Rectal smooth muscle tissue (tissue), 1 donor: Measurements from ENCODE around the gene SYNJ1.
"Not testable (repeated sequence)": the region's sequence is repeated elsewhere in the genome, so short reads cannot be mapped to it uniquely, and the experiment has no call there.

Experiments used
- H3K27ac ChIP-seq: one replicate; pipeline ENCODE4 v1.7.0; 2013; ENCODE audit warnings: low read depth, low read length, inconsistent platforms
- H3K27me3 ChIP-seq: one replicate; pipeline ENCODE4 v1.7.0; 2013; ENCODE audit warnings: low read length; ENCODE audit not compliant: control insufficient read depth, insufficient read depth
- H3K36me3 ChIP-seq: one replicate; pipeline ENCODE4 v1.7.0; 2013; ENCODE audit warnings: low read length; ENCODE audit not compliant: control insufficient read depth, insufficient read depth
- H3K4me1 ChIP-seq: one replicate; pipeline ENCODE4 v1.7.0; 2013; ENCODE audit warnings: low read length; ENCODE audit not compliant: control insufficient read depth, insufficient read depth
- H3K4me3 ChIP-seq: one replicate; pipeline ENCODE4 v1.7.0; 2013; ENCODE audit warnings: low read length
- H3K9ac ChIP-seq: one replicate; pipeline ENCODE4 v1.7.0; 2013; ENCODE audit warnings: low read length

The SYNJ1 gene

DNA sequence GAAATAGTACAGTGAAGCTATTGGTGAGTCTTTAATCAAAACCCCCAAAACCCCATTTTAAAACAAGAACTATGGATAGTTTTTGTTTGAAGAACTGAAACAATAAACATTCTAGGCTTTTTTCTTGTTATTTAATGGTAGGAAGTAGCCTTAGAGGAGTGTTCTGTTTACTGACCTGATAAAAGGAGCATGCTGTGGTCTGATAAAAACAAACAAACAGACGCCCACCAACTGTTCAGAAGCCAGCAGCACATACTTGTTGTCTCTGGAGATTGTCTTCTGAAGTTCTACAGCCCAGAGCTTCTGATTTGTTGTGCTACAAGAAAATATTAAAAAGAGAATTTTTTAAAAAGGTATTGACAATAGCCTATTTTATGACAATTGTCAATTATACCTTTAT is 61.6 kb downstream of the SYNJ1 start:
- Histone ChIP-seq H3K4me3 (no peak overlapping the region), H3K36me3 (peaks cover 11% of the 10 kb centered on the region), H3K9ac (no peak overlapping the region), H3K27ac (no peak overlapping the region), H3K27me3 (no peaks in the 10 kb centered on the region), H3K4me1 (no peaks in the 10 kb centered on the region)

- H3K27ac ChIP-seq, H3K4me3 ChIP-seq, H3K9ac ChIP-seq, H3K27me3 ChIP-seq, H3K4me1 ChIP-seq: not testable (repeated sequence)
- peaks cover 11% of the 10 kb centered on the region for H3K36me3 ChIP-seq
These were observed 63.7 kb downstream of the SYNJ1 start for GRCh38 chr21:32664095-32664494.

GRCh38 chr21:32661981-32662380 is 65.8 kb downstream of the SYNJ1 start:
- not testable (repeated sequence) for H3K4me3 ChIP-seq, H3K9ac ChIP-seq, H3K27me3 ChIP-seq, H3K4me1 ChIP-seq, H3K27ac ChIP-seq
- H3K36me3 ChIP-seq: peaks cover 12% of the 10 kb centered on the region

DNA sequence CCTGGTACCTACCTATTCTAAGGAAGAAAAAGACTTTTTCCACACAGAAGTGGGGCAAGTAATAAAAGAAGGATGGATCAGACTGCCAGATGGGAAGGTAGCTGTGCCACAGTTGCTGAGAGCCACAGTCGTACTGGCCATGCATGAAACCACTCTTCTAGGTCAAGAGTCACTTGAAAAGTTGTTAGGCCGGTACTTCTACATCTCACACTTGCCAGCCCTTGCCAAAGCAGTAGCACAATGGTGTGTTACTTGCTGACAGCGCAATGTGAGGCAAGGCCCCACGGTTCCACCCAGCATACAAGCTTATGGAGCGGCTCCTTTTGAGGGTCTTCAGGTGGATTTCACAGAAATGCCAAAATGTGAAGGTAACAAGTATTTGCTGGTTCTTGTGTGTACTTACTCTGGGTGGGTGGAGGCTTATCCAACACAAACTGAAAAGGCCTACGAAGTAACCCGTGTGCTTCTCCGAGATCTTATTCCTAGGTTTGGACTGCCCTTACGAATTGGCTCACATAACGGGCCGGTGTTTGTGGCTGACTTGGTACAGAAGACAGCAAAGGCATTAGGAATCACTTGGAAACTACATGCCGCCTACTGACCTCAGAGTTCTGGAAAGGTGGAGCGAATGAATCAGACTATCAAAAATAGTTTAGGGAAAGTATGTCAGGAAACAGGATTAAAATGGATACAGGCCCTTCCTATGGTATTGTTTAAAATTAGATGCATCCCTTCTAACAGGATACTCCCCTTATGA is 66.6 kb downstream of the SYNJ1 start:
- not testable (repeated sequence) for H3K27me3 ChIP-seq

GRCh38 chr21:32658524-32658923 is 69.3 kb downstream of the SYNJ1 start:
- H3K27ac ChIP-seq: no peak overlapping the region
- no peaks in the 10 kb centered on the region for H3K27me3 ChIP-seq
- peaks cover 7% of the 10 kb centered on the region for H3K36me3 ChIP-seq
- no peak overlapping the region for H3K4me3 ChIP-seq
- no peaks in the 10 kb centered on the region for H3K4me1 ChIP-seq
- no peak overlapping the region for H3K9ac ChIP-seq

More for the DNA sequence above, 66.6 kb downstream of the SYNJ1 start:
- H3K36me3 ChIP-seq: peaks cover 15% of the 10 kb centered on the region
- not testable (repeated sequence) for H3K4me3 ChIP-seq, H3K4me1 ChIP-seq, H3K9ac ChIP-seq, H3K27ac ChIP-seq

DNA sequence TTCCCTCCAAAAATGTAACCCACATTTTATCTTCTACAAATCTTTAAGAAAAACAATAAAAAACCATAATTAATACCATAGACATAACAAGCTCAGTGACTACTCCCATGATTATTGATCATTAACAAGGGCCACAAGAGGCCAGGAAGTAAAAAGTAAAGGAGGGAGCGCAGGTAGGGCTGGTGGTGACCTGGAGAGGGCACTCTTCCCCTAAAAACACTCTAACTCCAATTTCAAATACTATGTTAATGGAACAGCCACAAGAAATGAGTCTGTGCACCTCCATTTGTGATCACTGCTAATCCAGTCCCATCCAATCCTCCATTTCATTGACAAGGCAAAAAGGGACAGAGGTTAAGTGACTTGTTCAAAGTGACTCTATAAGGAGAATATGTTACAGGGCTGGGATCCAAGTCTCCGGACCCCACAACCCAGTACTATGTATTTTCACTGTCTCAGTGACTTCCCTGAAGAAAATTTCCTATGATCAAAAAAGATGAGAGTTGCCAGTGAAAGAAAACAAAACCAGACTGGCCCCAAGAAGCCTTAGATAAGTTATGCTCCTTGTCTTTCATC is 74.4 kb downstream of the SYNJ1 start:
- no peak overlapping the region for H3K9ac ChIP-seq
- H3K36me3 ChIP-seq: peaks cover 9% of the 10 kb centered on the region
- no peaks in the 10 kb centered on the region for H3K4me1 ChIP-seq
- H3K27me3 ChIP-seq: no peaks in the 10 kb centered on the region
- H3K27ac ChIP-seq: no peak overlapping the region
- no peak overlapping the region for H3K4me3 ChIP-seq

DNA sequence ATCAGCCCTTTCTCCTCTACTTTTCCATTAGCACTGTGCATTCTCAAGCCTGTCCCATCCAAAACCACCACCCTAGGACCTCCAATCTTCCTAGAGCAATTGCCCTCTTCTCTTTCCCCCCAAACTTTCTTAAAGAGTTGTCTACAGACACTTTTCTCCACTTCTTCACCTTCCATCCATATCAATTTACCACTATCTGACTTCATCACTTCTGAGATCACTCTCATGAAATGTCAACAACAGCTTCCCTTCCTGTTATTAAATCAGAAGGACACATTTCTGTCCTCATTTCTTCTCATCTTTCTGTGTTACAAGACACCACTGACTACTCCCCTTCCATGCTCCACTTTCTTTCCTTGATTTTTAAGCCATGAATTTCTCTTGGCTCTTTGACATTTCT is 79.6 kb downstream of the SYNJ1 start:
- no peak overlapping the region for H3K27ac ChIP-seq
- H3K4me3 ChIP-seq: no peak overlapping the region
- H3K36me3 ChIP-seq: peaks cover 6% of the 10 kb centered on the region
- H3K9ac ChIP-seq: no peak overlapping the region
- H3K4me1 ChIP-seq: no peaks in the 10 kb centered on the region
- H3K27me3 ChIP-seq: no peaks in the 10 kb centered on the region

GRCh38 chr21:32645261-32646182 is 82.3 kb downstream of the SYNJ1 start:
- Histone ChIP-seq H3K27me3 (no peaks in the 10 kb centered on the region), H3K36me3 (peaks cover 6% of the 10 kb centered on the region), H3K9ac (no peak overlapping the region), H3K4me3 (no peak overlapping the region), H3K4me1 (no peaks in the 10 kb centered on the region), H3K27ac (no peak overlapping the region)

DNA sequence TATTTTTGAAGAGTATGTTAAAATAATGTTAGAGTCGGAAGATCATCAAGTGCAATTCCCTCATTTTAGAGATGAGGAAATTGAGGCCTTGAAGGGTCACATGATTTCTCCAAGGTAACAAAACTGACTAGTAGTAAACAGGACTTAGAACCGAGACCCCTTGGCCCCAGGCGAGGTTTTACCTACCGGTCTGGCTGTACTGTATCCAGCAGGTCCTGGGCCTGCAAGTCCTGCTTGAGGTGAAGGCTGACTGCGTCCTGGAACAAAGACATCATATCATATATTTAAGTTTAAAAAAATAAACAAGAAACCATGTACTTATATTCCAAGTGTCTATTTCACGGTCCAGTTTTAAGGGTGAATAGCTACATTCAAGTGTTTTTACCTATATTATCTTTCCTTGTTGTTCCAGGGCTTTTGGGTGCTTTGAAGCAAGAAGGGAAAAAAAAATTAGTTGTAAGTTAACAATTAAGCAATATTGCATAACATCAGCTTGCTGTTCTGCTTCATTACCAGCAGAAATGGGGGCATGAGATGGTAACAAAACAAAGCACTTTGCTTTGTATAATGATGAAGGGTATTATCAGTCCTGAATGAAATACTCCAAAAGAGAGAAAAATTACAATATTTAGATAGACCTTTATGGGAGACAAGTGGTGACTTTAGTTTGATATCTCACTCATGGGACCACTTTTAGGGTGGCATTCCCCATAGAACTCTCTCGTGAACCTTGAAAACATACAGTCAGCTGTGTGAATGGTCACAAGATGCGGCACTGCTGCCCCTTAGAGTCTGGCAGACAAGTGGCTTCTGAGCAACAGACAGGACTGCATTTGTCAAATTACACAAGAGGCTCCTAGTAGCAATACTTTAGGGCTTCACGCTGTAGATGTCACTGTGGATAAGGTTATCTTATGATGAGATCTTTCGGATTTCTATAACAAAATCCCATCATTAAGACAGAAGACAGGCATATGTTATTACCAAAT is 85.8 kb downstream of the SYNJ1 start:
- no peaks in the 10 kb centered on the region for H3K4me1 ChIP-seq
- no peak overlapping the region for H3K27ac ChIP-seq
- H3K4me3 ChIP-seq: no peak overlapping the region
- no peak overlapping the region for H3K9ac ChIP-seq
- H3K36me3 ChIP-seq: peaks cover 9% of the 10 kb centered on the region
- H3K27me3 ChIP-seq: no peaks in the 10 kb centered on the region

DNA sequence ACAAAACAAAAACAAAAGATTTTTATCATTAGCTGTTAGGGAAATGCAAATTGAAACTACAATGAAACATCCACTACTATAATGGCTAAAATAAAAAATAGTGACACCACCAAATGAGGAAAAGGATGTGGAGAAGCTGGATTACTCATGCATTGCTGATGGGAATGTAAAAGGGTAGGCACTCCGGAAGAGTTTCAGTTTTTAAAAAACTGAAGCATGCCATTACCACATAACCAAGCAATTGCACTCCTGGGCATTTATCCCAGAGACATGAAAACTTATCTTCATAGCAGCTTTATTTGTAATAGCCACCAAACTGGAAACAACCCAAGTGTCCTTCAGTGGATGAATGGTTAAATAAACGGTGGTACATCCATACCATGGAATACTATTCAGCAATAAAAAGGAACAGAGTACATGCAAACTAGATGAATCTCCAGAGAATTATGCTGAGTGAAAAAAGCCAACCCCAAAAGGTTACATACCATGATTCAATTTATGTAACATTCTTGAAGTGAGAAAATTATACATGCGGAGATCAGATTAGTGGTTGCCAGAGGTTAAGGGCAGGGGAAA is 101.1 kb downstream of the SYNJ1 start:
- H3K36me3 ChIP-seq: peaks cover 4% of the 10 kb centered on the region

GRCh38 chr21:32618218-32618617 is 109.6 kb downstream of the SYNJ1 start:
- not testable (repeated sequence) for H3K9ac ChIP-seq, H3K4me1 ChIP-seq, H3K27me3 ChIP-seq

More for the DNA sequence above, 101.1 kb downstream of the SYNJ1 start:
- no peaks in the 10 kb centered on the region for H3K4me1 ChIP-seq
- no peak overlapping the region for H3K4me3 ChIP-seq
- H3K27me3 ChIP-seq: no peaks in the 10 kb centered on the region
- no peak overlapping the region for H3K9ac ChIP-seq
- H3K27ac ChIP-seq: no peak overlapping the region

More at GRCh38 chr21:32618218-32618617, 109.6 kb downstream of the SYNJ1 start:
- H3K27ac ChIP-seq, H3K4me3 ChIP-seq, H3K36me3 ChIP-seq: not testable (repeated sequence)
